SK-N-SH (cell line): ENCODE results near the gene TARS3.
"Not testable (repeated sequence)": the region's sequence is repeated elsewhere in the genome, so short reads cannot be mapped to it uniquely, and the experiment has no call there.

Experiments used
- CTCF ChIP-seq: fragments of 200-600 bp; sonication (generic); IDR thresholded peaks from 2 replicates; pipeline ENCODE4 v1.6.1; 2017; ENCODE audit warnings: antibody characterized with exemption, mild to moderate bottlenecking, moderate library complexity
- NFIC ChIP-seq: IDR thresholded peaks from 2 replicates; pipeline ENCODE4 v1.4.0; 2012; ENCODE audit warnings: borderline replicate concordance
- POLR2AphosphoS5 ChIP-seq: IDR thresholded peaks from 2 replicates; pipeline ENCODE4 v1.6.1; 2012; ENCODE audit warnings: low read depth, low read length
- RAD21 ChIP-seq: IDR thresholded peaks from 2 replicates; pipeline ENCODE4 v1.6.1; 2012; ENCODE audit warnings: mild to moderate bottlenecking, low read length

DNA sequence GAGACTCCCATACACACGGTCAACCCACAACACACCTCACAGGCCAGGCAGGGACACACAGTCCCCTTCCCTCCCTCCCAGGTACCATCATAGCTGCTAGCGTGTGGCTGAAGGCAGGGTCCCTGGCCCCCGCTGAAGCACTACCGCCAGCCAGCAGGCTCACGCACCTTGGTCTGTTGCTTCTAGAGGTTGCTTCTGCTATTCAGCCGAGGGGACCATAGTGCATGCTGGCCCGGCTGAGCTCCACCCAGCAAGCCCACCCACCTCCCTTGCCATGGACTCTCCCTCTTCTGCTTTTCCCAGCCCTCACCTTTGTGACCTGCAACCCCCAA is 41.0 kb upstream of the TARS3 start:
- TF ChIP-seq CTCF, POLR2AphosphoS5, RAD21, NFIC: not testable (repeated sequence)
